HepG2 (cell line): ENCODE data around the gene UBASH3A. TPM values are rescaled to one million over a fixed set of nuclear protein-coding genes. Genes with fewer than 3 reads are reported as not detected.

Experiments used
- CBX1 ChIP-seq: IDR thresholded peaks from one replicate; pipeline ENCODE4 v1.6.1; 2016; ENCODE audit warnings: antibody characterized with exemption, low read depth
- CCDC6 ChIP-seq: sonication (generic); formaldehyde crosslinking; IDR thresholded peaks from 2 replicates; pipeline ENCODE4 v1.8.1; 2022; ENCODE audit warnings: mild to moderate bottlenecking, missing genetic modification reagents, moderate library complexity
- CEBPG ChIP-seq: IDR thresholded peaks from 2 replicates; pipeline ENCODE4 v1.6.1; 2016
- FOXO1 ChIP-seq: sonication (generic); formaldehyde crosslinking; IDR thresholded peaks from 2 replicates; pipeline ENCODE4 v1.4.0; 2020; ENCODE audit warnings: missing genetic modification reagents
- HES4 ChIP-seq: sonication (generic); formaldehyde crosslinking; IDR thresholded peaks from 2 replicates; pipeline ENCODE4 v1.9.0; 2021; ENCODE audit warnings: mild to moderate bottlenecking, missing genetic modification reagents, borderline replicate concordance
- HMG20B ChIP-seq: conservative IDR thresholded peaks from 2 replicates; pipeline ENCODE4 v1.6.1; 2016; ENCODE audit warnings: missing genetic modification reagents, missing compliant biosample characterization
- HNRNPH1 ChIP-seq: fragments of 200-400 bp; formaldehyde crosslinking; optimal IDR thresholded peaks from 2 replicates; pipeline ENCODE3; 2017; ENCODE audit warnings: mild to moderate bottlenecking, low read depth, low read length
- IRF2 ChIP-seq: IDR thresholded peaks from 2 replicates; pipeline ENCODE4 v1.6.1; 2018; ENCODE audit warnings: missing genetic modification reagents, missing compliant biosample characterization
- ISX ChIP-seq: sonication (generic); formaldehyde crosslinking; conservative IDR thresholded peaks from 2 replicates; pipeline ENCODE4 v1.5.0; 2020; ENCODE audit warnings: missing genetic modification reagents
- MAF1 ChIP-seq: sonication (generic); formaldehyde crosslinking; IDR thresholded peaks from 2 replicates; pipeline ENCODE4 v1.5.0; 2020; ENCODE audit warnings: missing genetic modification reagents, borderline replicate concordance
- MAFG ChIP-seq: sonication (generic); formaldehyde crosslinking; IDR thresholded peaks from 2 replicates; pipeline ENCODE4 v1.5.1; 2020; ENCODE audit warnings: mild to moderate bottlenecking, missing genetic modification reagents
- RBAK ChIP-seq: sonication (generic); formaldehyde crosslinking; IDR thresholded peaks from 2 replicates; pipeline ENCODE4 v1.5.1; 2020; ENCODE audit warnings: mild to moderate bottlenecking, missing genetic modification reagents
- SIN3B ChIP-seq: fragments of 150-350 bp; IDR thresholded peaks from 2 replicates; pipeline ENCODE4 v1.6.1; 2014; ENCODE audit warnings: low read length
- SNAPC2 ChIP-seq: sonication (generic); formaldehyde crosslinking; IDR thresholded peaks from 2 replicates; pipeline ENCODE4 v1.8.1; 2022; ENCODE audit warnings: mild to moderate bottlenecking, missing genetic modification reagents
- SPEN ChIP-seq: sonication (generic); formaldehyde crosslinking; IDR thresholded peaks from 2 replicates; pipeline ENCODE4 v1.5.1; 2020; ENCODE audit warnings: low read depth, mild to moderate bottlenecking, missing genetic modification reagents
- ZBTB8A ChIP-seq: sonication (generic); formaldehyde crosslinking; IDR thresholded peaks from 2 replicates; pipeline ENCODE4 v1.4.0; 2020; ENCODE audit warnings: mild to moderate bottlenecking, low read depth, missing genetic modification reagents, borderline replicate concordance
- ZNF274 ChIP-seq: sonication (generic); formaldehyde crosslinking; IDR thresholded peaks from 2 replicates; pipeline ENCODE4 v1.5.1; 2020; ENCODE audit warnings: mild to moderate bottlenecking, missing genetic modification reagents
- ZNF3 ChIP-seq: IDR thresholded peaks from 2 replicates; pipeline ENCODE4 v1.7.0; 2017; ENCODE audit warnings: inconsistent platforms
- ZNF670 ChIP-seq: sonication (generic); formaldehyde crosslinking; IDR thresholded peaks from 2 replicates; pipeline ENCODE4 v1.8.0; 2022; ENCODE audit warnings: mild to moderate bottlenecking, missing genetic modification reagents, borderline replicate concordance
- polyA plus RNA-seq, 8 experiments: library from polyadenylated mRNA; depleted of rRNA in 3 of 8; stranded (reverse) in 7 of 8; unstranded in 1 of 8; fragments of >200 nt; fragmentation: Illumina TruSeq in 4 of 8; extraction: Trizol in 4 of 8; gene quantifications; 2 replicates each; pipeline versions ENCODE4 v1.2.1 to v1.2.3, GENCODE V29; 2011 to 2016; ENCODE audit warnings: low read depth in 4 of 8, missing spikeins in 1 of 8, mixed read lengths in 1 of 8; ENCODE audit not compliant: insufficient read depth in 1 of 8
- total RNA-seq, 5 experiments: library from RNA; depleted of rRNA; stranded (reverse); fragments of >200 nt; fragmentation: Illumina TruSeq; extraction: Trizol; gene quantifications; 2 replicates each; pipeline ENCODE4 v1.2.3, GENCODE V29; 2016; ENCODE audit warnings: low read depth in 1 of 5
- TF ChIP-seq, protein P1 (sequence below): sonication (generic); formaldehyde crosslinking; IDR thresholded peaks from 2 replicates; pipeline ENCODE4 v1.5.0; 2020; ENCODE audit warnings: mild to moderate bottlenecking, missing genetic modification reagents
- TF ChIP-seq, protein P2 (sequence below): sonication (generic); formaldehyde crosslinking; IDR thresholded peaks from 2 replicates; pipeline ENCODE4 v1.4.0; 2020; ENCODE audit warnings: missing genetic modification reagents
- TF ChIP-seq, protein P3 (sequence below): sonication (generic); formaldehyde crosslinking; IDR thresholded peaks from 2 replicates; pipeline ENCODE4 v1.5.1; 2020; ENCODE audit warnings: mild to moderate bottlenecking, missing genetic modification reagents, moderate library complexity
- TF ChIP-seq, protein P4 (sequence below): sonication (generic); formaldehyde crosslinking; IDR thresholded peaks from 2 replicates; pipeline ENCODE4 v1.4.0; 2020; ENCODE audit warnings: low read depth, mild to moderate bottlenecking, missing genetic modification reagents
- TF ChIP-seq, protein P5 (sequence below): sonication (generic); formaldehyde crosslinking; IDR thresholded peaks from 2 replicates; pipeline ENCODE4 v1.8.1; 2023; ENCODE audit warnings: mild to moderate bottlenecking, missing genetic modification reagents
- TF ChIP-seq, protein P6 (sequence below): sonication (generic); formaldehyde crosslinking; conservative IDR thresholded peaks from 2 replicates; pipeline ENCODE4 v1.4.0; 2020; ENCODE audit warnings: missing genetic modification reagents

Gene UBASH3A
- total and polyA plus RNA-seq, 2 of the 13 experiments (the other 11 are each of a cell fraction or from before 2014, with no cell fraction given) = not detected

DNA sequence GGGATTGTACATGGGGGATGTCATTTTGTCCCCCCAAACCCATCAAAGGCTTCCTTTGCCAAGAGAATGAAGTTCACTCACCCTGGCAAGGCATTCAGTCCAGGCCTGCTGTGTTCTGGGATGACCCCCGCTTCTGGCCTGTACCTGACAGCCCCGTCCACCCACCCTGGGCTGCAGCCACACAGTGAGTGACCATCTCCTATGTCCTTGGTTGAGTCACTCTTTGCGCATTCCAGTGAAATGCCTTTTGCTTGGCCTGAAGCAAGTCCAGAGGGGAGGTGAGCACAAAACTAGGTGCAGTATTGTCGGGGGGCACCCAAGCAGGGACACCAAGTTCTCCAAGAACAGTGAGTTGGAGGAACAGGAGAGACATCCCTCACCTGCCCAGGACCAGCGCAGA lies 18.1 kb upstream of the UBASH3A start (continued):
- TF ChIP-seq HMG20B (CRISPR knock-in tag) (no peak), SNAPC2 (CRISPR knock-in tag) (0 out of 2 replicates have a peak, but pooled peaks have one; percentile 36), ZNF274 (0 out of 2 replicates have a peak, but pooled peaks have one; percentile 32), HES4 (no peak), HNRNPH1 (no peak), CBX1 (no peak), MAF1 (no peak), CEBPG (CRISPR knock-in tag) (no peak), ZNF670 (CRISPR knock-in tag) (peak; percentile 31; the same call in 1 of the 2 replicates), CCDC6 (CRISPR knock-in tag) (peak; percentile 11; the same call in 1 of the 2 replicates), MAFG (CRISPR knock-in tag) (no peak), ZNF3 (CRISPR knock-in tag) (0 out of 2 replicates have a peak, but pooled peaks have one; percentile 1), SPEN (0 out of 2 replicates have a peak, but pooled peaks have one; percentile 3), ISX (CRISPR knock-in tag) (no peak), RBAK (CRISPR knock-in tag) (no peak), IRF2 (0 out of 2 replicates have a peak, but pooled peaks have one; percentile 1), ZBTB8A (CRISPR knock-in tag) (no peak), FOXO1 (no peak), SIN3B (no peak)
- TF ChIP-seq, protein P1, sequence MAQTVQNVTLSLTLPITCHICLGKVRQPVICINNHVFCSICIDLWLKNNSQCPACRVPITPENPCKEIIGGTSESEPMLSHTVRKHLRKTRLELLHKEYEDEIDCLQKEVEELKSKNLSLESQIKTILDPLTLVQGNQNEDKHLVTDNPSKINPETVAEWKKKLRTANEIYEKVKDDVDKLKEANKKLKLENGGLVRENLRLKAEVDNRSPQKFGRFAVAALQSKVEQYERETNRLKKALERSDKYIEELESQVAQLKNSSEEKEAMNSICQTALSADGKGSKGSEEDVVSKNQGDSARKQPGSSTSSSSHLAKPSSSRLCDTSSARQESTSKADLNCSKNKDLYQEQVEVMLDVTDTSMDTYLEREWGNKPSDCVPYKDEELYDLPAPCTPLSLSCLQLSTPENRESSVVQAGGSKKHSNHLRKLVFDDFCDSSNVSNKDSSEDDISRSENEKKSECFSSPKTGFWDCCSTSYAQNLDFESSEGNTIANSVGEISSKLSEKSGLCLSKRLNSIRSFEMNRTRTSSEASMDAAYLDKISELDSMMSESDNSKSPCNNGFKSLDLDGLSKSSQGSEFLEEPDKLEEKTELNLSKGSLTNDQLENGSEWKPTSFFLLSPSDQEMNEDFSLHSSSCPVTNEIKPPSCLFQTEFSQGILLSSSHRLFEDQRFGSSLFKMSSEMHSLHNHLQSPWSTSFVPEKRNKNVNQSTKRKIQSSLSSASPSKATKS (CRISPR knock-in tag) = no peak
- TF ChIP-seq, protein P2, sequence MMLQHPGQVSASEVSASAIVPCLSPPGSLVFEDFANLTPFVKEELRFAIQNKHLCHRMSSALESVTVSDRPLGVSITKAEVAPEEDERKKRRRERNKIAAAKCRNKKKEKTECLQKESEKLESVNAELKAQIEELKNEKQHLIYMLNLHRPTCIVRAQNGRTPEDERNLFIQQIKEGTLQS (CRISPR knock-in tag) = no peak
- TF ChIP-seq, protein P3, sequence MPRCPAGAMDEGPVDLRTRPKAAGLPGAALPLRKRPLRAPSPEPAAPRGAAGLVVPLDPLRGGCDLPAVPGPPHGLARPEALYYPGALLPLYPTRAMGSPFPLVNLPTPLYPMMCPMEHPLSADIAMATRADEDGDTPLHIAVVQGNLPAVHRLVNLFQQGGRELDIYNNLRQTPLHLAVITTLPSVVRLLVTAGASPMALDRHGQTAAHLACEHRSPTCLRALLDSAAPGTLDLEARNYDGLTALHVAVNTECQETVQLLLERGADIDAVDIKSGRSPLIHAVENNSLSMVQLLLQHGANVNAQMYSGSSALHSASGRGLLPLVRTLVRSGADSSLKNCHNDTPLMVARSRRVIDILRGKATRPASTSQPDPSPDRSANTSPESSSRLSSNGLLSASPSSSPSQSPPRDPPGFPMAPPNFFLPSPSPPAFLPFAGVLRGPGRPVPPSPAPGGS = no peak
- TF ChIP-seq, protein P4, sequence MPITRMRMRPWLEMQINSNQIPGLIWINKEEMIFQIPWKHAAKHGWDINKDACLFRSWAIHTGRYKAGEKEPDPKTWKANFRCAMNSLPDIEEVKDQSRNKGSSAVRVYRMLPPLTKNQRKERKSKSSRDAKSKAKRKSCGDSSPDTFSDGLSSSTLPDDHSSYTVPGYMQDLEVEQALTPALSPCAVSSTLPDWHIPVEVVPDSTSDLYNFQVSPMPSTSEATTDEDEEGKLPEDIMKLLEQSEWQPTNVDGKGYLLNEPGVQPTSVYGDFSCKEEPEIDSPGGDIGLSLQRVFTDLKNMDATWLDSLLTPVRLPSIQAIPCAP (CRISPR knock-in tag) = no peak
- TF ChIP-seq, protein P5, sequence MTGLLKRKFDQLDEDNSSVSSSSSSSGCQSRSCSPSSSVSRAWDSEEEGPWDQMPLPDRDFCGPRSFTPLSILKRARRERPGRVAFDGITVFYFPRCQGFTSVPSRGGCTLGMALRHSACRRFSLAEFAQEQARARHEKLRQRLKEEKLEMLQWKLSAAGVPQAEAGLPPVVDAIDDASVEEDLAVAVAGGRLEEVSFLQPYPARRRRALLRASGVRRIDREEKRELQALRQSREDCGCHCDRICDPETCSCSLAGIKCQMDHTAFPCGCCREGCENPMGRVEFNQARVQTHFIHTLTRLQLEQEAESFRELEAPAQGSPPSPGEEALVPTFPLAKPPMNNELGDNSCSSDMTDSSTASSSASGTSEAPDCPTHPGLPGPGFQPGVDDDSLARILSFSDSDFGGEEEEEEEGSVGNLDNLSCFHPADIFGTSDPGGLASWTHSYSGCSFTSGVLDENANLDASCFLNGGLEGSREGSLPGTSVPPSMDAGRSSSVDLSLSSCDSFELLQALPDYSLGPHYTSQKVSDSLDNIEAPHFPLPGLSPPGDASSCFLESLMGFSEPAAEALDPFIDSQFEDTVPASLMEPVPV = peak; percentile 47; the same call in 1 of the 2 replicates
- TF ChIP-seq, protein P6, sequence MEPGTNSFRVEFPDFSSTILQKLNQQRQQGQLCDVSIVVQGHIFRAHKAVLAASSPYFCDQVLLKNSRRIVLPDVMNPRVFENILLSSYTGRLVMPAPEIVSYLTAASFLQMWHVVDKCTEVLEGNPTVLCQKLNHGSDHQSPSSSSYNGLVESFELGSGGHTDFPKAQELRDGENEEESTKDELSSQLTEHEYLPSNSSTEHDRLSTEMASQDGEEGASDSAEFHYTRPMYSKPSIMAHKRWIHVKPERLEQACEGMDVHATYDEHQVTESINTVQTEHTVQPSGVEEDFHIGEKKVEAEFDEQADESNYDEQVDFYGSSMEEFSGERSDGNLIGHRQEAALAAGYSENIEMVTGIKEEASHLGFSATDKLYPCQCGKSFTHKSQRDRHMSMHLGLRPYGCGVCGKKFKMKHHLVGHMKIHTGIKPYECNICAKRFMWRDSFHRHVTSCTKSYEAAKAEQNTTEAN (CRISPR knock-in tag) = peak; percentile 23; the same call in 1 of the 2 replicates
